ENCODE data around the gene A2ML1. TPM values are rescaled to one million over a fixed set of nuclear protein-coding genes. Genes with fewer than 3 reads are reported as not detected.
"Not testable (repeated sequence)": the region's sequence is repeated elsewhere in the genome, so short reads cannot be mapped to it uniquely, and the experiment has no call there.

A2ML1 gene
- total and polyA plus RNA-seq, 2 experiments from 2014 or later = not detected

- Histone ChIP-seq H3K4me1 (ENCODE audit: low read depth) (no peaks in the 10 kb centered on the region), H3K27me3 (no peaks in the 10 kb centered on the region), H3K9me3 (ENCODE audit: low read depth) (no peaks in the 10 kb centered on the region), H3K36me3 (no peaks in the 10 kb centered on the region), H3K27ac (no peak overlapping the region), H3K4me3 (no peak overlapping the region)
- no peak for TF ChIP-seq CTCF (IDR thresholded peaks at IDR 0.05; ENCODE audit: low read depth, low read length)
- DNase-seq (ENCODE audit: low read depth in 1 of 2, low spot score in 1 of 2) = no peak
Observed at GRCh38 chr12:8796831-8797626, 25.4 kb upstream of the A2ML1 start.

DNA sequence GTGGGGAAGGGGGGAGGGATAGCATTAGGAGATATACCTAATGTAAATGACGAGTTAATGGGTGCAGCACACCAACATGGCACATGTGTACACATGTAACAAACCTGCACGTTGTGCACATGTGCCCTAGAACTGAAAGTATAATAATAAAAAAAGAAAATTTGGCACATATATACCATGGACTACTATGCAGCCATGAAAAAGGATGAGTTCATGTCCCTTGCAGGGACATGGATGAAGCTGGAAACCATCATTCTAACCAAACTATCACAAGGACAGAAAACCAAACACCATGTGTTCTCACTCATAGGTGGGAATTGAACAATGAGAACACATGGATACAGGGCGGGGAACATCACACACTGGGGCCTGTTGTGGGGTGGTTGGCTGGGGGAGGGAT lies 21.2 kb upstream of the A2ML1 start:
- H3K4me1 ChIP-seq (ENCODE audit: low read depth); H3K27ac ChIP-seq; H3K27me3 ChIP-seq; H3K9me3 ChIP-seq (ENCODE audit: low read depth); DNase-seq (ENCODE audit: low read depth in 1 of 2, low spot score in 1 of 2); H3K4me3 ChIP-seq; H3K36me3 ChIP-seq: not testable (repeated sequence)

DNA sequence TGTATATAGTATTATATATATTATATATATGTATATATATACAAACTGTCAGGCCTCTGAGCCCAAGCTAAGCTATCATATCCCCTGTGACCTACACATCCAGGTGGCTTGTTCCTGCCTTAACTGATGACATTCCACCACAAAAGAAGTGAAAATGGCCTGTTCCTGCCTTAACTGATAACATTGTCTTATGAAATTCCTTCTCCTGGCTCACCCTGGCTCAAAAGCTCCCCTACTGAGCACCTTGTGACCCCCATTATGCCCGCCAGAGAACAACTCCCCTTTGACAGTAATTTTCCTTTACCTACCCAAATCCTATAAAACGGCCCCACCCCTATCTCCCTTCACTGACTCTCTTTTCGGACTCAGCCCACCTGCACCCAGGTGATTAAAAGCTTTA lies 17.6 kb upstream of the A2ML1 start:
- not testable (repeated sequence) for H3K4me3 ChIP-seq; H3K27me3 ChIP-seq; H3K4me1 ChIP-seq (ENCODE audit: low read depth); H3K27ac ChIP-seq; H3K36me3 ChIP-seq; H3K9me3 ChIP-seq (ENCODE audit: low read depth); DNase-seq (ENCODE audit: low read depth in 1 of 2, low spot score in 1 of 2)

GRCh38 chr12:8805487-8805886 lies 16.9 kb upstream of the A2ML1 start:
- H3K27ac ChIP-seq; H3K36me3 ChIP-seq; DNase-seq (ENCODE audit: low read depth in 1 of 2, low spot score in 1 of 2); H3K27me3 ChIP-seq; H3K9me3 ChIP-seq (ENCODE audit: low read depth); H3K4me1 ChIP-seq (ENCODE audit: low read depth); H3K4me3 ChIP-seq: not testable (repeated sequence)

GRCh38 chr12:8807084-8807483 lies 15.3 kb upstream of the A2ML1 start:
- H3K9me3 ChIP-seq (ENCODE audit: low read depth); H3K27ac ChIP-seq; H3K36me3 ChIP-seq; H3K4me3 ChIP-seq; H3K4me1 ChIP-seq (ENCODE audit: low read depth); H3K27me3 ChIP-seq: not testable (repeated sequence)
- peak in 1 of 2 donors; percentile 44 for DNase-seq (ENCODE audit: low read depth in 1 of 2, low spot score in 1 of 2)

DNA sequence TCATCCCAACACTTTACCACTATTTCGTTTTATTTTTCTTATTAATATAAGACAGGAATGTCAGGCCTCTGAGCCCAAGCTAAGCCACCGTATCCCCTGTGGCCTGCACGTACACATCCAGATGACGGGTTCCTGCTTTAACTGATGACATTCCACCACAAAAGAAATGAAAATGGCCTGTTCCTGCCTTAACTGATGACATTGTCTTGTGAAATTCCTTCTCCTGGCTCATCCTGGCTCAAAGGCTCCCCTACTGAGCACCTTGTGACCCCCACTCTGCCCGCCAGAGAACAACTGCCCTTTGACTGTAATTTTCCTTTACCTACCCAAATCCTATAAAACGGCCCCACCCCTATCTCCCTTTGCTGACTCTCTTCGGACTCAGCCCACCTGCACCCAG lies 12.3 kb upstream of the A2ML1 start:
- H3K27me3 ChIP-seq; H3K36me3 ChIP-seq; H3K9me3 ChIP-seq (ENCODE audit: low read depth); H3K4me3 ChIP-seq; DNase-seq (ENCODE audit: low read depth in 1 of 2, low spot score in 1 of 2); H3K4me1 ChIP-seq (ENCODE audit: low read depth); H3K27ac ChIP-seq: not testable (repeated sequence)

GRCh38 chr12:8813572-8814357 lies 8.7 kb upstream of the A2ML1 start:
- no peak for DNase-seq (ENCODE audit: low read depth in 1 of 2, low spot score in 1 of 2)

More at GRCh38 chr12:8813572-8814357, 8.7 kb upstream of the A2ML1 start:
- no peaks in the 10 kb centered on the region for H3K9me3 ChIP-seq (ENCODE audit: low read depth)
- no peak overlapping the region for H3K4me3 ChIP-seq
- H3K27ac ChIP-seq = no peak overlapping the region
- no peaks in the 10 kb centered on the region for H3K4me1 ChIP-seq (ENCODE audit: low read depth)
- no peaks in the 10 kb centered on the region for H3K36me3 ChIP-seq
- no peak for TF ChIP-seq CTCF (IDR thresholded peaks at IDR 0.05; ENCODE audit: low read depth, low read length)
- H3K27me3 ChIP-seq = no peaks in the 10 kb centered on the region
